Stimulated activated CD8-positive, alpha-beta memory T cell treated with anti-CD3 and anti-CD28 coated beads, Interleukin-7, amount 100 ng/mL, for 1 hour (primary cell): ENCODE measurements around the gene TNS1.

ENCODE experiments used
- DNase-seq, 2 donors: peaks; one replicate each; pipeline ENCODE4 v3.0.0-alpha.2; 2020; ENCODE audit warnings: low read depth in 2 of 2

The TNS1 gene

GRCh38 chr2:217956586-217957457, 46.0 kb downstream of the TNS1 start:
- DNase-seq, result no peak

DNA sequence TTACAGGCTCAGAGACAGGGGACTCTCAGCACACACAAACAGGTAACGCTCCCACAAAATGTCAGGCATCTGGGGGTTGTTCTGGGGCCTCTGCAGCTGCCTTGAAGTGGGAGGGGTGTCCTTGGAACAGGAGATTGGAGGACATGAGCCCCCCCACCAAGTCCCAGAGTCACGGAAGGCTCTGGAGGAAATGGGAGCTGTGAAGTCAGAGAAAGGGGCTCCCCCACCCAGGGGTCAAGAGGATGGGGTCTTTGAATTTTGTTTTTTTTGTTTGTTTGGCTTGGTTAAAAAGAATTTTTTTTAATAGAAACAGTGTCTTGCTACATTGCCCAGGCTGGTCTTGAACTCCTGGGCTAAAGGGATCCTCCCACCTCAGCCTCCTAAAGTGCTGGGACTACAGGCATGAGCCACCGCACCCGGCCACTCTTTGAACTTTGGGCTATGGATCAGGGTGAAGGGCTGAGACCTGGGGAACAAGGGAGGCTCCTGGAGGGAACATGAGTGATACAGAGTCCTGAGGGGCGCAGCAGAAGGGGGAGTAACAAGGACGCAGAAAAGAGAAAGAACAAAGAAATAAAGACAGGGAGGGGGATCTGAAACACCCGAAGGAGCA, 46.8 kb downstream of the TNS1 start:
- no peak for DNase-seq

DNA sequence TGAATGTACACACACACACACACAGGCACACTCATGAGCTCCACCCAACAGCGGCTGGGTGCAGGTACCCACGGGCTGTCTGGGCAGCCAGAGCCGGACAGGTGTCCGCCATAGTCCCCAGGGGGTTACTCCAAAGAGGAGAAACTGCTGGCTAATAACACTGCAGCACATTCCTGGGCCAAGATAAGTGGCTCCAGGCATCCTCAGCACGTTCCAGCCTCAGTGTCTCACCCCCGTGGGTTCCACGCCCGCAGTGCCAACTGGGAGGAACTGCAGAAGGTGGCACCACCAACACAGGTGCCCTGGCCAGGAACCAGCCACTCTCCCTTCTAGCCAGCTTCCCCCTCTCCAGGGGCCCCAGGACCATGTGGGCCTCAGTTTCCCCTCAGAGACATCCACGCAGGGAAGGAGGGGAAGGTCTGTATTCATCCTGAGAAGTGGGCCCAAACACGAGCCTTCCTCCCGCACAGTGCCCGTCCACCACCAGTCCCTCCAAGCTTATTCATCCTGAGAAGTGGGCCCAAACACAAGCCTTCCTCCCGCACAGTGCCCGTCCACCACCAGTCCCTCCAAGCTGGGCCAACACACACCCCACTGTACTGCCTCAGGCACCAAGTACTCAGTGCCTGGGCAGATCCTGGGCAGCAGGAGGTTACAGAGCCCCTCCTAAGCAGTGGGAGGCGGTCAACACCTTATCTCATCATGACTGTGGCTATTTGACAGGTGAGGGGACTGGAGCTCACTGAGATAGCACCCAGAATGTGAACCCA, 47.6 kb downstream of the TNS1 start:
- DNase-seq, result no peak

DNA sequence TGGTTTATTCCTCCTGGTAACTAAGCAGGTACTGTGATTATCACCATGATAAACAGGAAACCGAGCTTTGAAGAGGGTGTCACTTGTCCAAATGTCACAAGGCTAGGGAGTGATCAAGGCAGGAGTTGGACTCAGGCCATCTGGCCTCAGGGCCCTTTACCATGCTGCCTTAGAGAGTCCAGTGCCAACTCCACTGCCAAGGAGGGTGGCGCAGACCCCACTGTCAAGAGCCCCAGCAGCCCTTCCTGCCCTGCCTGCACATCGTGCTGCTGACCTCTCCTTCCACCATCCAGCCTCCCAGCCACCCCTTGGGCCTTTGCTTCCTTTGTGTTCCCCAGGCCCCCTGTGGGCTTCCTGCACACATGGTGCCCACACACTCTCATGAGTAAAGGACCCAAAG, 48.3 kb downstream of the TNS1 start:
- DNase-seq, result no peak

GRCh38 chr2:217954051-217954450, 48.7 kb downstream of the TNS1 start:
- DNase-seq, result no peak

DNA sequence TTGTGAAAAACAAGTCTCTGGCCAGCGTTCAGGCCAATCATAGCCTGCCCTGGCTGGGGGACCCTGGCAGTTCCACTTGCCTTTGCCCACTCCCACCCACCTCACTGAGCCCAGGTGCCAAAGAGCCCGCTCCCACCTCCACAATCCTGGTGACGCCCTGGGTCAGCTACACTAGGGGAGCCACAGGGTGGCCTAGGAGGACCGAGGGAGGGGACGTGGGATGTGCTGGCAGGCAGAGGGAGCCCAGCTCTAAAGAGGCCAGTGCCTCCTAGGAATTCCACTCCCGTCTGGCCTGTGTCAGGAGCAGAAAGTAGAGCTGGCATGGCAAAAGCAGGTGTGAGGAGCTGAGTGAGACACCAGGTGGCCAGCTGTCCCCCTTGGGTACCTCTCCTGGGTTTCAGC, 49.3 kb downstream of the TNS1 start:
- no peak for DNase-seq

DNA sequence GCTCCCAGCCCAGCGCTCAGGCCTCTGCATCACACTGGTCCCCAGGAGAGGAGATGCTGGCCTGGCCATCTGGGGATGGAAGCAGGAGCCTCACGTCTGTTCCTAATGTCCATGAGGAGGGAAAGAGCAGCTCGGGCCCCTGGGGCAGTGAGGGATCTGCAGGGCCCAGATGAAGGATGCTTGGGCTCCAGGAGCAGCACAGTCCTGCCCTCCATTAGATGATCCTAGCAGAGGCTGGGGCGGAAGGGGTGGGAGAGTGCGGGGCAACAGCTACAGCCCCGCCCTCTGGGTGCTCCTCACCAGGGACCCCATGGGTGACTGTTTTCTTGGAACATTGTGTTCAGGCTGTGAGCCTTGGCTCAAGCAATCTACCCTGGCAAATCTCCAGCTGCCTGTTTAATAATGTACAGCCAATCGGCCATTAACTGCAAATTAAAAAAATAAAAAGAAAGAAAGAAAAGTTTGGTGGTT, 49.7 kb downstream of the TNS1 start:
- no peak for DNase-seq

- DNase-seq, result no peak
Observed at GRCh38 chr2:217952409-217952808, 50.4 kb downstream of the TNS1 start.

DNA sequence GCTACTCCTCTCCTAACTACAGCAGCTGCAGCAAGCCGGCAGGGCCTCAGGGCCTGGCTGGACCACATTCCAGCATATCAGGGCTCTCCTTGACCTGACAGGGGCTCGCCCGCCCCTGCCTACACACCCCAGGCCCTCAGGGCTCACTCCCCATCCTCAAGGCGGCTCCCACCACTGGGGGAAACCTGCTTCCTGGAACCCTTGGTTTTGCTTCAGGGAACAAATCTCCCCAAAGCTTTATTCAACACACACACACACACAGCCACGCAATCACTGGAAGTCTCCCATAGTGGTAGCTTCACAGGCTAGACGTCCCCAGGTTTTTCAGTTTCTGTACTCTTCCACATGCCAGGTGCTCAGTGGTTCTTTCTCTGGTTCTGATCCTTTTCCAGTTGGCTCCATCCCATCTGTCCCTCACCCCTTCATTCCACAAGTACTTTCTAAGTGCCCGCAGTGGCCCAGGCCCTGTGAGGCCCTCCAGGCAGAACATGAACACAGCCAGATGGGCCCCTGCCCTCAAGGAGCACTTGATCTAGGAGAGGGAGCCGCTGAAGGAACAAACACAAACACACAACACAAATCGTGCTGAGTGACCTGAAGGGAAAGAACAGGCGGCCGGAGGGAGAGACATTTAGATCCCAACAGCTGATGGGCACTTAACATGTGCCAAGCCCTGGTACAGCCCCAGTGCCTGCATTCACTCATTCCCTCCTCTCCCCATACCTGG, 51.1 kb downstream of the TNS1 start:
- no peak for DNase-seq

DNA sequence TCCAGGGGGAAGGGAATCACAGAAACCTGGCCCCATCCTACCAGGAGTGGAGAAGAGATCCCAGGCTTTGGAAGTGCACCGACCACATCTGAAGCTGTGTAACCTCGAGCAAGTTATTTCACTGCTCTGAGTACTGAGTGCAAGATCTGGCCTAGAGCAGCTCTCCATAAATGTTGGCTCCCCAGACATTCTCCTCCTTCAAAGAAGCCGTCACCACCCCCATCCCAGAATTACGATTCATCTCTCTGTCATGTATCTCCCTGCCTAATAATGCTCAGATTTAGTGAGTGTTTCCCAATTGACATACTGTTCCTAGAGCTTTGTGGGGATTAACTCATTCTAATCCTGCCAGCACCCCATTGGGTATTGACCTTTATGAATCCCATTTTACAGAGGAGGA, 51.7 kb downstream of the TNS1 start:
- no peak for DNase-seq

- DNase-seq, result no peak
Observed at GRCh38 chr2:217950401-217950871, 52.4 kb downstream of the TNS1 start.

GRCh38 chr2:217949447-217949846, 53.3 kb downstream of the TNS1 start:
- DNase-seq, result no peak

DNA sequence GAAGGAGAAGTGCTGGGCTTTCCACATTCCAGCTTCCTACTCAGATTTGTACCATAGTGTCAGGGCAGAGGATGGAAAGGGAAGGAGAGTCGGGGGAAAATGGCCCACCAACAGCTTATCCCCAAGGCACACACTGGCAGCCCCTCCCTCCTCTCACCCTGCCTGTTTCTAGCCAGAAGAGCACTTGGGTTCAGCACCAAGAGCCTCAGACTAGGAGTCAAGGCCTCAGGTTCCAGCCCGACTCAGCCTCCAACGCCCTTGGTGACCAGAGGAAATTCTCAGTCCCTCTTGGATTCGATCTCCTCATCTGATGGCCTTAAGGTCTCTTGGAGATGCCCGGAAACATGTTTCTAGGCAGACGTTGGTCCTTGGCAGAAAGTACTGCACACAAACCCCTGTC, 53.9 kb downstream of the TNS1 start:
- DNase-seq, result no peak

DNA sequence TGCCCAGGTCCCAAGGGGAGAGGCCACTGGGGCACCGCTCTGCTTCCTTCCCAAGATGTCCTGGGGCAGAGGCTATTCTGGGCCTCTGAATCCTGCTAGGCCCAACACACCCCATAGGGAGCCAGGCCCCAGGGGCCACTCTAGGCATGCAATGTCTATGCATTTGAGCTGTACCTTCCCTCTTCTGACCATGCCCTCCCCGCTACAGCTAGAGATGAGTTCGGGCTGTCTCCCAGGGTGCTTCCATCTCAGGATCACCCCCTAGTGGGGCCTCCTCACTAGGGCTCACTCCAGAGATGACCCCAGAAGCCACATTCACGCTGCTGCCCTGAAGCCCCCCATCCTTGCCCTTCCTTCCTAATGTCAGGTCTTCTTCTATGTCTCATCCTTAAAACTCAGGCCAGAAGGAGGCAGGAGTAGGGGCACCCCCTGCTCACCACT, 54.4 kb downstream of the TNS1 start:
- no peak for DNase-seq

DNA sequence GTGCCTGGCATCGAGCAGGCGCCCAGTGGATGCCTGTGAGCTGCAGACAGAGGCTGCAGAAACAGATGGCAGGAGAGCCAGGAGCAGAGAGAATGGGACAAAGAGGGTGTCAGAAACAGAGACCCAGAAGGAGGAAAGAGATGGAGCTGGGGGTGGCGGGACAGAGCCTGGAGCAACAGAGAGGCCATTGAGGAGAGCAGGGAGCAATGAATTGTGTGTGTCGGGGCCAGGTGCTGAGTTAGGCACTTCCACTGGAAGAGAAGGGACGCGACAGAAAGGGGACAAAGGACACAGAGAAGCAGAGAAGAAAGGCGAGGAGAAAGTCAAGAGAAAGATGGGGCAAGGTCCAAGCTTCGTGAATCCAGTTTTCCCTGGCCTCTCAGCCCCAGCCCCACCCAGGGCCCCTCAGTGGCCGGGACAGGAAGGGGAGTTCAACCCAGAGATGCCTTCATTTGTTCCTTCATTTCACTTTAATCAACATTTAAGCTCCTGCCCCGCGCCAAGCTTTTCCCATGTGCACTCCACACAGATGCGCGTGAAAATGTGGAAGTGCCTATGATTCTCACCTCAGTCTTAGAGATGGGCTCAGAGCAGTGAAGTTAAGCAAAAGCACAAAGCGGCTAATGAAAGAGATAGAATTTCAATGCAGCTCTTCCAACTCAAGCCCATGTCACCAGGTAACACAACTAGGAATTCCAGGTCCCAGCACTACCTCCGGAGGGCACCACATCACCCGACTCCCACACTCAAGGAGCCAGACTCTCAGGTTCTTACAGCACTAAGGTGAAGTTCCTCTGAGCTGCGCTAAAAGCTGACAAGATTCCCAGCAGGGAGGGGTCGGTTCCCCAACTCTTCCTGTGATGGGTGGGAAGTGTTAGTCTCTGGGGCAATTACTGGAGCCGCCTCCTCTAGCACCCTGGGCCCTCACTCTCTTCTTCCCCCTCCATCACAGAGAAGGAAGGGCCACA, 55.1 kb downstream of the TNS1 start:
- no peak for DNase-seq

- DNase-seq, result no peak
Observed at GRCh38 chr2:217946051-217946450, 56.7 kb downstream of the TNS1 start.

DNA sequence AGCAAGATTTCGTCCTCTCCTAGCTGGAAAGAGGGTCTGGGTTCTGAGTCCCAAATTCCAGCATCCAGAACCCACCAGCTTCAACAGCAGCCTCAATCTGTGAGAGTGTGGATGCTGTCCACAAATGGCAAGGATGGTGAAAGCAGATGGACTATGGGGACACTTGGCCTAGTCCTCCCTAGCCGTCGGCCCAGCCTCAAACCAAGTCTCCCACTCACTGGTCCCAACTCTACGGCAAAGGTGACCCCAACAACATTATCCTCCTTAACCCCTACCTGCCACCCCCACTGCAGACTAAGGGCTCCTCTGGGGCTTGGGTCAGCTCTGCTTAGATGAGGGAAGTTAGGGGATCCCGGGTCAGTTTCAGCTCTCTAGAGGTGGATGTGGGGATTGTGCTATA, 57.3 kb downstream of the TNS1 start:
- no peak for DNase-seq

DNA sequence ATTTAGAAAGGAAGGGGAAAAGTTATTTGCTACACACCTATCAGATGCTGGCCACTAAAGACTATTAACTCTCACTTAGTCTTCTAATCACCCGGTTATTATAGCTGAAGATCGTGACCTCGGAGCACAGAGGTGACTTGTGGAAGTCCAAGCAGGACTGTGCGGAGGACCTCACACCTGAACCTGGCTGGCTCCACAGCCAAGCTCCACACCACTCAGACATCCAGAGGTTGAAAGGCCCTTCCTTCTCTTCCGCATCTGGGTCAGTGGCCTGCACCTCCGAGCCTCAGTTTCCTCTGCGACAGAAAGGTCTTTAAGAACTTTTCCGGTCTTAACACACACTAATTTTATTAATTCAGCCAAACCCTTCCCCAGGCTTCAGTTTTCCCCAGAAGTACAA, 57.9 kb downstream of the TNS1 start:
- DNase-seq, result no peak

DNA sequence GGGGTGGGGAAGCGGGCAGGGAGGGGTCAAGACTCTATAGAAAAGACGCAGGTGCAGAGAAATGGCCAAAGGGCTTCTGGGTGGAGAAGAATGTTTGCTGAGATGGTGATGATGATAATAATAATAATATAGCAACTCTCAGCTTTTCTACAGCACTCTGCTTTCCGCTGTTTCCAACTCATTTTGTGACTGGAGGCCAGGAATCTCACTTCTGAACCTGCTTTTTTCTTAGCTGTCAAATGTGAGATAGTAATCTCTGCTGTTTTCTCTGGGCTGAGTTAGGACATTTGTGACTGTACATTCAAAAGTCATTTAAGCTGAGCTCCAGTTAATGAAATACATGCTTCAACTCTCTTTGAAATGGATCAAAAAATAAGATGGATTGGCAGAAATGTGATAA, 58.4 kb downstream of the TNS1 start:
- no peak for DNase-seq
